Gastrocnemius medialis (tissue), 4 donors: Measurements from ENCODE around the gene KAZN.

ENCODE experiments used
- CTCF ChIP-seq, 5 experiments: fragments of 450-650 bp in 3 of 5; fragments of 200-600 bp in 2 of 5; sonication (generic) in 2 of 5; IDR thresholded peaks in 4 of 5; conservative IDR thresholded peaks in 1 of 5; 1 replicate in 4 of 5; 2 replicates in 1 of 5; pipeline ENCODE4 v1.5.1; 2016 to 2019; ENCODE audit warnings: antibody characterized with exemption in 5 of 5, mild to moderate bottlenecking in 3 of 5, moderate library complexity in 3 of 5
- POLR2A ChIP-seq, 2 donors: fragments of 450-650 bp; IDR thresholded peaks; one replicate each; pipeline ENCODE4 v1.6.1; 2017; ENCODE audit warnings: antibody characterized with exemption in 2 of 2, mild to moderate bottlenecking in 2 of 2, moderate library complexity in 2 of 2

- no peak for TF ChIP-seq CTCF (IDR thresholded peaks at IDR 0.05 in 4 of 5, conservative IDR thresholded peaks at IDR 0.05 in 1 of 5)
- TF ChIP-seq POLR2A (IDR thresholded peaks at IDR 0.05): no peak
Observed at GRCh38 chr1:14782741-14783591, 184.5 kb downstream of the KAZN start.
